IMR-90 (cell line): ENCODE results near the gene FHAD1. TPM values are rescaled to one million over a fixed set of nuclear protein-coding genes. Genes with fewer than 3 reads are reported as not detected.

Experiments used
- ATAC-seq: fragments of 200-7000 bp; cut with Tn5 transposase; 2 replicates; pipeline ENCODE4 v1.9.1; 2020; ENCODE audit warnings: low read depth, mild to moderate bottlenecking, moderate library complexity
- BruUV-seq: library from RNA; stranded (reverse); fragments of 400-500 nt; replicated peaks from 2 replicates; lab custom pipeline; 2021; lab: Mats Ljungman, UMichigan
- CTCF ChIA-PET: fragments of 300-600 bp; formaldehyde crosslinking; extraction: SDS; loops from one replicate; lab custom pipeline; 2021; ENCODE audit warnings: antibody characterized with exemption; lab: Yijun Ruan, JAX
- POLR2A ChIA-PET: fragments of 300-600 bp; sonication (Branson Sonifier 250); formaldehyde crosslinking; loops from one replicate; lab custom pipeline; 2022; ENCODE audit warnings: antibody characterized with exemption; ENCODE audit not compliant: unreplicated experiment; lab: Charles Lee
- DNase-seq: peaks from one replicate; pipeline ENCODE4 v3.0.0; 2013
- H2AFZ ChIP-seq: replicated peaks from 2 replicates; pipeline ENCODE3; 2013; ENCODE audit warnings: low read length, mild to moderate bottlenecking; ENCODE audit not compliant: poor library complexity
- H2AK5ac ChIP-seq: 2 replicates; pipeline ENCODE4 v1.6.1; 2013; ENCODE audit warnings: low read depth, low read length, inconsistent platforms
- H2AK9ac ChIP-seq: replicated peaks from 2 replicates; pipeline ENCODE3; 2013; ENCODE audit warnings: mild to moderate bottlenecking, low read depth, low read length, moderate library complexity; ENCODE audit not compliant: poor library complexity
- H2BK120ac ChIP-seq: 2 replicates; pipeline ENCODE4 v1.6.1; 2013; ENCODE audit warnings: low read depth, low read length, inconsistent platforms
- H2BK15ac ChIP-seq: 3 replicates; pipeline ENCODE4 v1.6.1; 2013; ENCODE audit warnings: low read depth, low read length, inconsistent platforms
- H2BK20ac ChIP-seq: 2 replicates; pipeline ENCODE4 v1.6.1; 2013; ENCODE audit warnings: low read depth, mild to moderate bottlenecking, inconsistent platforms, low read length, moderate library complexity
- H2BK5ac ChIP-seq: 2 replicates; pipeline ENCODE4 v1.6.1; 2013; ENCODE audit warnings: mild to moderate bottlenecking, low read depth, low read length, inconsistent platforms; ENCODE audit not compliant: poor library complexity, severe bottlenecking
- H3K14ac ChIP-seq: replicated peaks from 2 replicates; pipeline ENCODE4 v1.6.1; 2013; ENCODE audit warnings: low read depth, low read length, inconsistent platforms
- H3K18ac ChIP-seq: 2 replicates; pipeline ENCODE4 v1.6.1; 2013; ENCODE audit warnings: low read depth, low read length, control low read depth
- H3K23ac ChIP-seq: 2 replicates; pipeline ENCODE4 v1.6.1; 2013; ENCODE audit warnings: low read depth, low read length, inconsistent platforms
- H3K27ac ChIP-seq: 2 replicates; pipeline ENCODE4 v1.5.1; 2013; ENCODE audit warnings: mild to moderate bottlenecking, control low read depth, low read length; ENCODE audit not compliant: insufficient read depth
- H3K27me3 ChIP-seq: 2 replicates; pipeline ENCODE4 v1.6.1; 2013; ENCODE audit warnings: low read length; ENCODE audit not compliant: control insufficient read depth, insufficient read depth
- H3K36me3 ChIP-seq: 2 replicates; pipeline ENCODE4 v1.6.1; 2013; ENCODE audit warnings: low read length, mixed read lengths; ENCODE audit not compliant: control insufficient read depth, insufficient read depth
- H3K4ac ChIP-seq: 2 replicates; pipeline ENCODE4 v1.6.1; 2013; ENCODE audit warnings: low read depth, low read length, inconsistent platforms
- H3K4me1 ChIP-seq: 2 replicates; pipeline ENCODE4 v1.6.1; 2013; ENCODE audit warnings: low read length, mixed read lengths; ENCODE audit not compliant: control insufficient read depth, insufficient read depth
- H3K4me2 ChIP-seq: 2 replicates; pipeline ENCODE4 v1.6.1; 2013; ENCODE audit warnings: low read depth, mild to moderate bottlenecking, control low read depth, low read length, moderate library complexity
- H3K4me3 ChIP-seq: 2 replicates; pipeline ENCODE4 v1.5.1; 2013; ENCODE audit warnings: low read depth, mild to moderate bottlenecking, control low read depth, low read length, moderate library complexity; ENCODE audit not compliant: insufficient read depth
- H3K56ac ChIP-seq: 2 replicates; pipeline ENCODE4 v1.6.1; 2013; ENCODE audit warnings: low read length, inconsistent platforms; ENCODE audit not compliant: insufficient read depth; ENCODE audit errors: extremely low read depth
- H3K79me1 ChIP-seq, 2 experiments: 2 replicates each; pipeline ENCODE4 v1.6.1; 2013; ENCODE audit warnings: low read length in 2 of 2, inconsistent platforms in 1 of 2, low read depth in 1 of 2
- H3K9ac ChIP-seq: 2 replicates; pipeline ENCODE4 v1.6.1; 2013; ENCODE audit warnings: low read depth, low read length, control low read depth
- H3K9me1 ChIP-seq: 2 replicates; pipeline ENCODE4 v1.6.1; 2013; ENCODE audit warnings: low read length, inconsistent platforms; ENCODE audit not compliant: insufficient read depth
- H3K9me3 ChIP-seq: 2 replicates; pipeline ENCODE4 v1.6.1; 2013; ENCODE audit warnings: low read length; ENCODE audit not compliant: control insufficient read depth, insufficient read depth
- H4K20me1 ChIP-seq: 2 replicates; pipeline ENCODE4 v1.6.1; 2013; ENCODE audit warnings: low read length, inconsistent platforms; ENCODE audit not compliant: insufficient read depth
- H4K5ac ChIP-seq: 2 replicates; pipeline ENCODE4 v1.6.1; 2013; ENCODE audit warnings: mild to moderate bottlenecking, low read depth, low read length, control low read depth
- H4K8ac ChIP-seq, 2 experiments: 2 replicates each; pipeline ENCODE4 v1.6.1; 2013; ENCODE audit warnings: low read depth in 2 of 2, low read length in 2 of 2, control low read depth in 1 of 2, inconsistent platforms in 1 of 2
- H4K91ac ChIP-seq: 2 replicates; pipeline ENCODE4 v1.6.1; 2013; ENCODE audit warnings: low read depth, low read length, inconsistent platforms; ENCODE audit not compliant: insufficient read depth
- BHLHE40 ChIP-seq: fragments of 150-350 bp; IDR thresholded peaks from 2 replicates; pipeline ENCODE4 v1.6.1; 2016; ENCODE audit warnings: mild to moderate bottlenecking, low read depth, low read length
- FOS ChIP-seq: fragments of 150-350 bp; IDR thresholded peaks from 2 replicates; pipeline ENCODE4 v1.6.1; 2016; ENCODE audit warnings: low read depth, low read length
- MAFK ChIP-seq: IDR thresholded peaks from 2 replicates; pipeline ENCODE4 v1.6.1; 2012; ENCODE audit warnings: low read depth, low read length, improper control_type of control experiment
- MAZ ChIP-seq: IDR thresholded peaks from 2 replicates; pipeline ENCODE4 v1.6.1; 2012; ENCODE audit warnings: low read depth, mild to moderate bottlenecking, low read length, improper control_type of control experiment, moderate library complexity, borderline replicate concordance
- NFE2L2 ChIP-seq: fragments of 150-350 bp; IDR thresholded peaks from 2 replicates; pipeline ENCODE4 v1.6.1; 2016; ENCODE audit warnings: low read depth, mild to moderate bottlenecking, low read length
- RAD21 ChIP-seq: IDR thresholded peaks from 2 replicates; pipeline ENCODE4 v1.6.1; 2012; ENCODE audit warnings: low read length, improper control_type of control experiment
- RCOR1 ChIP-seq: IDR thresholded peaks from 2 replicates; pipeline ENCODE4 v1.6.1; 2012; ENCODE audit warnings: mild to moderate bottlenecking, low read length, improper control_type of control experiment; ENCODE audit not compliant: insufficient replicate concordance
- RFX5 ChIP-seq: IDR thresholded peaks from 2 replicates; pipeline ENCODE4 v1.8.0; 2012; ENCODE audit warnings: low read depth, mild to moderate bottlenecking, low read length, moderate library complexity
- SMC3 ChIP-seq: fragments of 150-350 bp; IDR thresholded peaks from 2 replicates; pipeline ENCODE4 v1.6.1; 2016; ENCODE audit warnings: low read depth, mild to moderate bottlenecking, antibody characterized with exemption, low read length, moderate library complexity
- WGBS, 2 experiments: methylation state at CpG; one replicate each; pipeline versions ENCODE4 v1.1.5 to v1.1.7; 2013; ENCODE audit warnings: missing lambda C conversion rate in 2 of 2; ENCODE audit not compliant: insufficient read length in 1 of 2; ENCODE audit errors: extremely low coverage in 2 of 2; 5-methylcytosine and 5-hydroxymethylcytosine counted together
- dilution Hi-C: fragments of 300-500 bp; cut with HindIII; formaldehyde crosslinking; loops from one replicate; pipeline ENCODE4 v1.14.3; 2018; ENCODE audit warnings: low sequenced_read_pairs; ENCODE audit not compliant: unreplicated experiment
- in situ Hi-C: fragments of 300-500 bp; cut with MboI; formaldehyde crosslinking; loops from 3 replicates; pipeline ENCODE4 v1.14.3; 2019; ENCODE audit warnings: low sequenced_read_pairs, inconsistent platforms, mixed read lengths
- intact Hi-C: fragments of 100-400 bp; cut with micrococcal nuclease; formaldehyde crosslinking; loops from 2 replicates; pipeline ENCODE4 v1.10.0; 2022
- polyA plus RNA-seq, 3 experiments: library from polyadenylated mRNA; depleted of rRNA; stranded (reverse); fragments of >200 nt; gene quantifications; 2 replicates each; pipeline ENCODE4 v1.2.3, GENCODE V29; 2012; ENCODE audit warnings: low replicate concordance in 1 of 3
- total RNA-seq: library from RNA; depleted of rRNA; stranded (reverse); fragments of >200 nt; gene quantifications from 2 replicates; pipeline ENCODE4 v1.2.3, GENCODE V29; 2012

FHAD1 gene
- total and polyA plus RNA-seq, 2 of the 4 experiments (the other 2 are of a cell fraction), result not detected

- Histone ChIP-seq H2BK20ac (no peak overlapping the region), H3K27ac (no peak overlapping the region), H3K4me1 (peaks cover 3% of the 10 kb centered on the region; the same call in 1 of the 2 replicates), H3K9me3 (no peaks in the 10 kb centered on the region), H4K5ac (no peak overlapping the region), H3K14ac (no peak overlapping the region), H3K56ac (no peak overlapping the region), H2BK5ac (no peak overlapping the region), H4K8ac (no peak overlapping the region), H2BK120ac (no peak overlapping the region), H2BK15ac (no peak overlapping the region), H2AK5ac (no peak overlapping the region), H3K4me3 (no peak overlapping the region), H2AK9ac (no peak overlapping the region), H2AFZ (no peak overlapping the region), H3K36me3 (no peaks in the 10 kb centered on the region), H3K4ac (no peak overlapping the region; the same call in 1 of the 2 replicates), H4K91ac (no peak overlapping the region), H3K23ac (0 out of 2 replicates have a peak overlapping the region, but pooled peaks have one; percentile 24), H3K4me2 (no peak overlapping the region), H3K79me1 (no peaks in the 10 kb centered on the region), H3K27me3 (no peaks in the 10 kb centered on the region), H3K18ac (no peak overlapping the region), H3K9ac (no peak overlapping the region), H4K20me1 (no peaks in the 10 kb centered on the region), H3K9me1 (0 out of 2 replicates have a peak, but pooled peaks cover 2% of the 10 kb centered on the region)
- DNase-seq, result no peak
- WGBS, 2 experiments, result 67% methylated on average over 14 of the region's 30 CpGs; no CpG with 5 or more reads in 1 of the 2 experiments
- CTCF ChIA-PET, result no interaction called here
- dilution Hi-C loops, result no loop called here
- POLR2A ChIA-PET, result no interaction called here
- in situ Hi-C loops, result loop anchor here (5.0 kb wide), 1 partner anchor 100 kb away; no protein-coding TSS in a partner anchor
- TF ChIP-seq RCOR1, result no peak
- TF ChIP-seq RAD21, result no peak
- no peak for TF ChIP-seq RFX5
- no peak for TF ChIP-seq NFE2L2
- TF ChIP-seq FOS, result no peak
- TF ChIP-seq MAFK, result no peak
- no peak for TF ChIP-seq SMC3
- TF ChIP-seq BHLHE40, result no peak
- no peak for TF ChIP-seq MAZ
- no peak for ATAC-seq
- intact Hi-C loops, result no loop called here
- no TSS peak for BruUV-seq
Observed at GRCh38 chr1:15326691-15327588, 79.9 kb downstream of the FHAD1 start.
